ENCODE measurements around the gene LRIG1. TPM values are rescaled to one million over a fixed set of nuclear protein-coding genes. Genes with fewer than 3 reads are reported as not detected.

Gene LRIG1
- total RNA-seq, 4 donors from 2014 or later, result 48.6 to 58.6 (median 52.5) TPM

DNA sequence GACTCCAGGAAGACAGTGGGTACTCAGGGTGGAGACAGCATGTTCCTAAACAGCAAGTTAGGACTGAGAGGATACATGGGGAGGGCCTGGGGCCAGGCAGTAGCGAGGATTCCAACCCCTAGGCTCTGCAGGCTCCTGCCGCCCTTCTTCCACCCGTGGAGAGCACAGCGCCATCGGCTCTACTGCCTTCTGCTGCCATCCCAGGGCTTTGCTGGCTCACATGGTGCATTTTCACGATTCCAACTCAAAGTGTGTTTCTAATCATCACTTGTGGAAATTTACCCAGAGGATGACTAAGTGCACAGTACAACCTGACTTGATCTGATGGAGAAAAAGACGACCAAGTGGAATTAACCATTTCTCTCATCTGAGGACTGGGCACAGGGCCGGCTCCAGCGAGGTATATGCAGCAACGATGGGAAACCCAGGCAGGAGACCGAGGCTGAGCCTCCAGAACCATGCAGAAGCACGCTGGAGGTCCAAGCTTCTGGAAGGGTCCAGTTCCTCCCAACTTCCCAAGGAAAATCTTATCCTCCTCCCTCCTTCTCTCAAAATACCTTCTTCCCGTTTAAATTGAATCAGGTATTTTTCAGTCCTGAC lies 104.6 kb downstream of the LRIG1 start:
- H3K27me3 ChIP-seq, result no peaks in the 10 kb centered on the region
- peak overlapping the region in 1 of 4 donors; percentile 7 for H3K27ac ChIP-seq
- WGBS, 2 donors, result 85 to 91% methylated on average over 13 of the region's 13 CpGs
- no peaks in the 10 kb centered on the region for H3K9me3 ChIP-seq
- no peak overlapping the region for H3K4me3 ChIP-seq
- no peak for DNase-seq (ENCODE audit: low spot score in 2 of 2)
- TF ChIP-seq EP300 (IDR thresholded peaks at IDR 0.05) (no peak), POLR2A (IDR thresholded peaks at IDR 0.05) (no peak)
- TF ChIP-seq, protein P1, sequence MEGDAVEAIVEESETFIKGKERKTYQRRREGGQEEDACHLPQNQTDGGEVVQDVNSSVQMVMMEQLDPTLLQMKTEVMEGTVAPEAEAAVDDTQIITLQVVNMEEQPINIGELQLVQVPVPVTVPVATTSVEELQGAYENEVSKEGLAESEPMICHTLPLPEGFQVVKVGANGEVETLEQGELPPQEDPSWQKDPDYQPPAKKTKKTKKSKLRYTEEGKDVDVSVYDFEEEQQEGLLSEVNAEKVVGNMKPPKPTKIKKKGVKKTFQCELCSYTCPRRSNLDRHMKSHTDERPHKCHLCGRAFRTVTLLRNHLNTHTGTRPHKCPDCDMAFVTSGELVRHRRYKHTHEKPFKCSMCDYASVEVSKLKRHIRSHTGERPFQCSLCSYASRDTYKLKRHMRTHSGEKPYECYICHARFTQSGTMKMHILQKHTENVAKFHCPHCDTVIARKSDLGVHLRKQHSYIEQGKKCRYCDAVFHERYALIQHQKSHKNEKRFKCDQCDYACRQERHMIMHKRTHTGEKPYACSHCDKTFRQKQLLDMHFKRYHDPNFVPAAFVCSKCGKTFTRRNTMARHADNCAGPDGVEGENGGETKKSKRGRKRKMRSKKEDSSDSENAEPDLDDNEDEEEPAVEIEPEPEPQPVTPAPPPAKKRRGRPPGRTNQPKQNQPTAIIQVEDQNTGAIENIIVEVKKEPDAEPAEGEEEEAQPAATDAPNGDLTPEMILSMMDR (IDR thresholded peaks at IDR 0.05), result no peak
- peaks cover 0 to 49% (median 0%) of the 10 kb centered on the region in 3 donors for H3K36me3 ChIP-seq
- H3K4me1 ChIP-seq, result peaks cover 0 to 77% (median 12%) of the 10 kb centered on the region in 4 donors

DNA sequence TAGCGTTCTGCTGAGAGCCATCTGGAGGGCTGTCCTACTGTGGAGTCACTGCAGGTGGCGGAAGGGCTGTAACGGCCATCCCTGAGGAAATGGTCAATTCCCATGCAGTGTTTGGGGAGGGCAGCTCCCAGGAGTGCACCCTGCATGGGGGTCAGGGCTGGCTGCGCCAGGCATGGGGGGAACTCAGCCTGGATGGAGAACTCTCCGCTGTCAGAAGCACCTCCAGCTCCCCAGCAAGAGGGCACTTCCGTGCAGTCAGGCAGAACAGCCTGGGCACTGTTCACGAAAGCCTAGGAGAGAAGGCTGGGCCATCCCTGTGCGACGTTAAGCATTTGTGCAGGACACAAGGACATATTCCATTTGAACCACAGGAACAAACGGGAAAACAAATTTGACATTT lies 105.2 kb downstream of the LRIG1 start:
- H3K4me3 ChIP-seq, result no peak overlapping the region
- no peaks in the 10 kb centered on the region for H3K27me3 ChIP-seq
- H3K9me3 ChIP-seq, result no peaks in the 10 kb centered on the region
- no peak for DNase-seq (ENCODE audit: low spot score in 2 of 2)
- H3K36me3 ChIP-seq, result peaks cover 0 to 55% (median 0%) of the 10 kb centered on the region in 3 donors
- H3K27ac ChIP-seq, result peak overlapping the region in 1 of 4 donors; percentile 19
- WGBS, 2 donors, result 89 to 91% methylated on average over 10 of the region's 10 CpGs
- TF ChIP-seq POLR2A (IDR thresholded peaks at IDR 0.05) (no peak), EP300 (IDR thresholded peaks at IDR 0.05) (no peak)
- H3K4me1 ChIP-seq, result peaks cover 0 to 71% (median 8%) of the 10 kb centered on the region in 4 donors

DNA sequence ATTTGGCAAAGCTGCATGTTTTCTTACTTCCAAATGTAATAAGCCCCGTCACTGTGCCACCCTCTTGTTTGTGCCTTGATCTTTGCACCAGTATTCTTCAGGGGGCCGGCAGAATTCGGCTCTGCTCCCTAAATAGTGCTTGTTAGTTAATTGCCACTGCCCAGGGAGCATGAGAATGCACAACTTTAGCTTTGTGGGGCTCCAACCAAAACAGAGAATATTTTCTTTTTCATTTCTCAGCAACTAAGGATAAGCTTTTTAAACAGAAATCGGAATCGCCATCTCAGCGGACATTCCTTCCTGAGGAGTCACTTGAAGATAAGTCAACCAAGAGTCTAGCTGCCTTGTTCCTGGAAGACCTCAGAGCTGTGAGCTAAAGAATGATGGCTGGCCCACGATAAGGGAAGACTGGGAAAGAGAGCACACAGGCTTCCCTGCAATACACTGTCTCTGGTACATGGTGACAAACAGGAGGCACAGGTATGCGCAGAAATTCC lies 106.0 kb downstream of the LRIG1 start:
- Histone ChIP-seq H3K4me3 (no peak overlapping the region), H3K4me1 (peaks cover 0 to 62% (median 4%) of the 10 kb centered on the region in 4 donors), H3K27ac (peak overlapping the region in 2 of 4 donors; percentile 59 to 66), H3K9me3 (no peaks in the 10 kb centered on the region), H3K27me3 (no peaks in the 10 kb centered on the region), H3K36me3 (peaks cover 0 to 62% (median 0%) of the 10 kb centered on the region in 3 donors)
- TF ChIP-seq POLR2A (IDR thresholded peaks at IDR 0.05) (no peak), EP300 (IDR thresholded peaks at IDR 0.05) (peak in 1 of 2 donors; percentile 12)
- 38 to 48% methylated on average over 8 of the region's 8 CpGs for WGBS, 2 donors
- DNase-seq (ENCODE audit: low spot score in 2 of 2), result no peak

DNA sequence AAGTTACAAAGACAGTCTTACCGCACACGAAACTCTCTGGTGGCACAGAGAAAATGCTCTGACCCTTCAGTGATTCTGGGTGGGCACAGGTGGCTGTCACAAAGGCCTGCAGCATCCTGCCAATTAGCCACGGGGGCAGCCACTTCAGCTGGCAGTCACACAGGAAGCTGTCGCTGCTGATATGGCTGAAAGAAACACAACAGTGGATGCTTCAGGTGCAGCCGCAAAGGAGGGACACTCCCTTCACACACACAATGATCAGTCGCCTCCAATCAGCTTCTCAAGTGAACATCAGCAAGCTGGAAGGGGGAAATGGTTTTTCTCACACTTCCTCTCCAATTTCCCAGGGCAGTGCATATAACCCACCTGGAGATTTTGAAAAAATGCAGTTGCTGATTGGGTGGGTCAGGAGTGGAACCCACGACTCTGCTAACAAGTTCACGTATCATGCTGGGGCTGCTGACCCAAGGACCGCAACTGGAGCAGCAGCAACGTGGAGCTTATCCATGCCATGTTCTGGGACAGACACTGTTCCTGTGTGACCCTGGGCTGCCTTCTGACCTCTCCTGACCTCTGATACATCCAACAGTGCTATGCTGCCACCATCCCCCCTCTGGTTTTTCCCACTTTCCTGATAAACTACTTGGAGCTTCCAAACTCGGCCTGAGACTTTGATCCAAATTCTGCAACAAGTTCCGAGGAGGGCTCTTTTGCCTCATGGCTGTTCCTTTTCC lies 106.6 kb downstream of the LRIG1 start:
- no peak for DNase-seq (ENCODE audit: low spot score in 2 of 2)
- H3K4me1 ChIP-seq, result peaks cover 0 to 60% (median 4%) of the 10 kb centered on the region in 4 donors
- no peaks in the 10 kb centered on the region for H3K27me3 ChIP-seq
- TF ChIP-seq, protein P1 (IDR thresholded peaks at IDR 0.05), result no peak
- no peak for TF ChIP-seq POLR2A (IDR thresholded peaks at IDR 0.05)
- TF ChIP-seq EP300 (IDR thresholded peaks at IDR 0.05), result no peak
- no peaks in the 10 kb centered on the region for H3K9me3 ChIP-seq
- H3K4me3 ChIP-seq, result no peak overlapping the region
- H3K27ac ChIP-seq, result peak overlapping the region in 3 of 4 donors; percentile 45 to 66 (median 59)
- H3K36me3 ChIP-seq, result peaks cover 0 to 63% (median 0%) of the 10 kb centered on the region in 3 donors
- WGBS, 2 donors, result 51 to 66% methylated on average over 11 to 12 of the region's 12 CpGs

DNA sequence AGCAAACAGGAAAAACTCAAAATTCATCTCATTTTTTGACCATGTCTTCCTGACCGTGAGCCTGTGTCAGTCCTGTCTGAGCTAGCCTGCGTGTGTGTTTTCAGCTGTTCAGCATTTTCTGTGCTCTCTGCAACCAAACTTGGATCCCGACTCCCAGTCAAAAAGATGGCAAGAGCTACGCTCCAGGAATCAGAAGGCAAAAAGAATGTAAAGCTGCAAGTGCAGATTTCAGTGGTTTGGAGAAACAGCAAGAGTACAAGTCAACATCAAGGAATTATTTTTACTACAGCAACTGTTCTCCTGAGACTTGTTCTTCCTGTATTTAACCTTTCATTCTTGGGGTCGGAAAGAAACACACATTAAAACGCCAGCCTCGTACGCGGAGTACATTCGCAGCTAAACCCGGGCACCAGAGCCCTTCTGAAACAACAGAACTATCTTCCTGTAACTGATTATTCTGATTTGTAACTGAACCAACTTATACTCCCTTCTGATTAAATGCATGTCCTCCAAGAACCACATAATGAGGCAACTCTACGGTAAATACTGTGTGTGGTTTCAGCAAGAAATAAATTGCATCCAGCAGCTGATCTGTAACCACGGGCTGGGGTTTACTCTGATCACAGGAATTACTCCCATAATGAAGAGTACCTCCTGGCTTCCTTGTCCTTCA lies 107.4 kb downstream of the LRIG1 start:
- no peak for DNase-seq (ENCODE audit: low spot score in 2 of 2)
- no peaks in the 10 kb centered on the region for H3K9me3 ChIP-seq
- peak overlapping the region in 3 of 4 donors; percentile 45 to 66 (median 59) for H3K27ac ChIP-seq
- H3K27me3 ChIP-seq, result no peaks in the 10 kb centered on the region
- no peak overlapping the region for H3K4me3 ChIP-seq
- peaks cover 0 to 63% (median 0%) of the 10 kb centered on the region in 3 donors for H3K36me3 ChIP-seq
- peaks cover 0 to 56% (median 4%) of the 10 kb centered on the region in 4 donors for H3K4me1 ChIP-seq
- WGBS, 2 donors, result 46 to 48% methylated on average over 13 of the region's 13 CpGs
- TF ChIP-seq POLR2A (IDR thresholded peaks at IDR 0.05) (no peak), EP300 (IDR thresholded peaks at IDR 0.05) (peak in 1 of 2 donors; percentile 40)
- TF ChIP-seq, protein P1 (IDR thresholded peaks at IDR 0.05), result no peak

Measured in tibial nerve (tissue), 4 donors.